Activated CD4-positive, alpha-beta T cell treated with anti-CD3 and anti-CD28 coated beads for 36 hours (primary cell): ENCODE measurements around the gene ANKRD6. TPM values are rescaled to one million over a fixed set of nuclear protein-coding genes. Genes with fewer than 3 reads are reported as not detected.

ENCODE experiments used
- ATAC-seq: fragments of 200-7000 bp; cut with Tn5 transposase; one replicate; pipeline ENCODE4 v1.10.0; 2021; ENCODE audit warnings: mild to moderate bottlenecking, moderate library complexity
- CTCF ChIA-PET: fragments of 350-600 bp; sonication (Branson Sonifier 250); formaldehyde crosslinking; loops from one replicate; lab custom pipeline; 2021; ENCODE audit warnings: antibody characterized with exemption; lab: Charles Lee
- POLR2A ChIA-PET: fragments of 350-600 bp; sonication (Branson Sonifier 250); formaldehyde crosslinking; loops from one replicate; lab custom pipeline; 2021; ENCODE audit warnings: antibody characterized with exemption, inconsistent platforms; lab: Charles Lee
- DNase-seq: peaks from one replicate; pipeline ENCODE4 v3.0.0-alpha.2; 2020
- H3K27ac Mint-ChIP-seq: one replicate; pipeline ENCODE4 v1.8.0; 2021; ENCODE audit warnings: mixed read lengths
- H3K27me3 Mint-ChIP-seq: one replicate; pipeline ENCODE4 v1.8.0; 2021; ENCODE audit warnings: mixed read lengths
- H3K36me3 Mint-ChIP-seq: one replicate; pipeline ENCODE4 v1.8.0; 2021; ENCODE audit warnings: low read depth, mixed read lengths
- H3K4me1 Mint-ChIP-seq: one replicate; pipeline ENCODE4 v1.8.0; 2021; ENCODE audit warnings: mixed read lengths
- H3K4me3 Mint-ChIP-seq: one replicate; pipeline ENCODE4 v1.8.0; 2021; ENCODE audit warnings: mild to moderate bottlenecking, moderate library complexity, mixed read lengths
- H3K9me3 Mint-ChIP-seq: one replicate; pipeline ENCODE4 v1.8.0; 2021; ENCODE audit warnings: low read depth, mixed read lengths
- intact Hi-C, 2 experiments: fragments of 100-400 bp; cut with DNase I in 1 of 2; cut with micrococcal nuclease in 1 of 2; formaldehyde crosslinking; loops; one replicate each; pipeline versions ENCODE4 v1.14.2 to v1.15.1; 2022 to 2024; cut with DNase I, micrococcal nuclease
- total RNA-seq, 2 experiments: library from RNA; stranded (reverse); gene quantifications; one replicate each; pipeline ENCODE4 v1.2.3, GENCODE V29; 2021

Gene ANKRD6
- total RNA-seq, 2 experiments from 2014 or later = 2.8 to 2.9 TPM

GRCh38 chr6:89439014-89439413, 6.1 kb downstream of the ANKRD6 start:
- Mint-ChIP-seq H3K27ac (no peak overlapping the region), H3K9me3 (no peaks in the 10 kb centered on the region), H3K36me3 (no peaks in the 10 kb centered on the region), H3K4me3 (no peak overlapping the region), H3K27me3 (peaks cover 2% of the 10 kb centered on the region), H3K4me1 (peaks cover 7% of the 10 kb centered on the region)
- DNase-seq (no peak), ATAC-seq (no peak)
- intact Hi-C loops = loop anchor here in 1 of 2 experiments (10.0 kb wide), 2 partner anchors 856 to 1146 kb away; partner anchors contain the start of genes BACH2 and MAP3K7
- POLR2A ChIA-PET = no interaction called here
- CTCF ChIA-PET = interaction anchor here (1.5 kb wide), 1 partner anchor 171 kb away, joined by 3 read pairs; no protein-coding TSS in a partner anchor

- Mint-ChIP-seq H3K4me1 (peaks cover 2% of the 10 kb centered on the region), H3K4me3 (no peak overlapping the region), H3K27ac (no peak overlapping the region), H3K27me3 (peaks cover 2% of the 10 kb centered on the region), H3K36me3 (no peaks in the 10 kb centered on the region), H3K9me3 (no peaks in the 10 kb centered on the region)
- intact Hi-C loops = no loop called here
- POLR2A ChIA-PET = no interaction called here
- no peak for ATAC-seq
- CTCF ChIA-PET = interaction anchor here (1.5 kb wide), 1 partner anchor 170 kb away, joined by 3 read pairs; no protein-coding TSS in a partner anchor
- DNase-seq = no peak
Observed at GRCh38 chr6:89440200-89440599, 7.2 kb downstream of the ANKRD6 start.

GRCh38 chr6:89443658-89444057, 10.7 kb downstream of the ANKRD6 start:
- H3K4me3 Mint-ChIP-seq = no peak overlapping the region
- no peaks in the 10 kb centered on the region for H3K9me3 Mint-ChIP-seq
- H3K4me1 Mint-ChIP-seq = no peaks in the 10 kb centered on the region
- DNase-seq (no peak), ATAC-seq (no peak)
- POLR2A ChIA-PET = no interaction called here
- CTCF ChIA-PET = interaction anchor here (0.6 to 1.4 kb wide), 4 partner anchors 8 to 137 kb away, joined by 3 read pairs; no protein-coding TSS in a partner anchor
- H3K27me3 Mint-ChIP-seq = peaks cover 1% of the 10 kb centered on the region
- intact Hi-C loops = no loop called here
- H3K36me3 Mint-ChIP-seq = no peaks in the 10 kb centered on the region
- H3K27ac Mint-ChIP-seq = no peak overlapping the region

GRCh38 chr6:89449193-89449592, 16.2 kb downstream of the ANKRD6 start:
- DNase-seq (no peak), ATAC-seq (no peak)
- intact Hi-C loops = no loop called here
- Mint-ChIP-seq H3K9me3 (no peaks in the 10 kb centered on the region), H3K27ac (no peak overlapping the region), H3K27me3 (peaks cover 1% of the 10 kb centered on the region), H3K4me1 (no peaks in the 10 kb centered on the region), H3K36me3 (no peaks in the 10 kb centered on the region), H3K4me3 (no peak overlapping the region)
- ChIA-PET POLR2A (no interaction called here), CTCF (no interaction called here)

GRCh38 chr6:89452281-89452680, 19.3 kb downstream of the ANKRD6 start:
- ChIA-PET POLR2A (no interaction called here), CTCF (interaction anchor here (0.8 to 1.0 kb wide), 2 partner anchors 9 to 15 kb away, joined by 3 read pairs; no protein-coding TSS in a partner anchor)
- intact Hi-C loops = no loop called here
- Mint-ChIP-seq H3K4me3 (no peak overlapping the region), H3K9me3 (peaks cover 3% of the 10 kb centered on the region), H3K27me3 (peaks cover 1% of the 10 kb centered on the region), H3K4me1 (no peaks in the 10 kb centered on the region), H3K36me3 (no peaks in the 10 kb centered on the region), H3K27ac (no peak overlapping the region)
- no peak for ATAC-seq
- no peak for DNase-seq

- CTCF ChIA-PET = interaction anchor here (1.2 kb wide), 1 partner anchor 42 kb away, joined by 5 read pairs; no protein-coding TSS in a partner anchor
- POLR2A ChIA-PET = no interaction called here
- Mint-ChIP-seq H3K4me1 (no peaks in the 10 kb centered on the region), H3K9me3 (peaks cover 3% of the 10 kb centered on the region), H3K27me3 (no peaks in the 10 kb centered on the region), H3K4me3 (no peak overlapping the region), H3K36me3 (no peaks in the 10 kb centered on the region), H3K27ac (no peak overlapping the region)
- intact Hi-C loops = no loop called here
- DNase-seq = no peak
- no peak for ATAC-seq
Observed at GRCh38 chr6:89454300-89454699, 21.3 kb downstream of the ANKRD6 start.

GRCh38 chr6:89458704-89459103, 25.8 kb downstream of the ANKRD6 start:
- ATAC-seq (no peak), DNase-seq (no peak)
- intact Hi-C loops = no loop called here
- ChIA-PET CTCF (interaction anchor here (2.0 kb wide), 1 partner anchor 87 kb away, joined by 4 read pairs; no protein-coding TSS in a partner anchor), POLR2A (no interaction called here)
- Mint-ChIP-seq H3K4me1 (no peaks in the 10 kb centered on the region), H3K4me3 (no peak overlapping the region), H3K36me3 (no peaks in the 10 kb centered on the region), H3K9me3 (peaks cover 3% of the 10 kb centered on the region), H3K27me3 (no peaks in the 10 kb centered on the region), H3K27ac (no peak overlapping the region)

GRCh38 chr6:89459501-89459900, 26.5 kb downstream of the ANKRD6 start:
- Mint-ChIP-seq H3K27me3 (no peaks in the 10 kb centered on the region), H3K36me3 (no peaks in the 10 kb centered on the region), H3K4me1 (no peaks in the 10 kb centered on the region), H3K9me3 (peaks cover 3% of the 10 kb centered on the region), H3K4me3 (no peak overlapping the region), H3K27ac (no peak overlapping the region)
- CTCF ChIA-PET = interaction anchor here (0.7 to 2.0 kb wide), 2 partner anchors 27 to 88 kb away, joined by 3 to 4 read pairs; no protein-coding TSS in a partner anchor
- ATAC-seq (no peak), DNase-seq (no peak)
- POLR2A ChIA-PET = no interaction called here
- intact Hi-C loops = no loop called here

GRCh38 chr6:89460713-89461112, 27.8 kb downstream of the ANKRD6 start:
- POLR2A ChIA-PET = no interaction called here
- Mint-ChIP-seq H3K4me1 (no peaks in the 10 kb centered on the region), H3K4me3 (no peak overlapping the region), H3K27ac (no peak overlapping the region), H3K27me3 (no peaks in the 10 kb centered on the region), H3K9me3 (peaks cover under 1% of the 10 kb centered on the region), H3K36me3 (no peaks in the 10 kb centered on the region)
- intact Hi-C loops = no loop called here
- DNase-seq (no peak), ATAC-seq (no peak)
- CTCF ChIA-PET = interaction anchor here (2.0 kb wide), 1 partner anchor 89 kb away, joined by 4 read pairs; no protein-coding TSS in a partner anchor

GRCh38 chr6:89462503-89462902, 29.6 kb downstream of the ANKRD6 start:
- no peak for DNase-seq
- Mint-ChIP-seq H3K27me3 (no peaks in the 10 kb centered on the region), H3K36me3 (no peaks in the 10 kb centered on the region), H3K4me1 (no peaks in the 10 kb centered on the region), H3K9me3 (no peaks in the 10 kb centered on the region), H3K4me3 (no peak overlapping the region), H3K27ac (no peak overlapping the region)
- ChIA-PET POLR2A (no interaction called here), CTCF (interaction anchor here (0.6 kb wide), 1 partner anchor 198 kb away, joined by 4 read pairs; no protein-coding TSS in a partner anchor)
- intact Hi-C loops = no loop called here
- ATAC-seq = no peak

GRCh38 chr6:89464295-89464694, 31.3 kb downstream of the ANKRD6 start:
- H3K4me1 Mint-ChIP-seq = no peaks in the 10 kb centered on the region
- ATAC-seq (no peak), DNase-seq (no peak)
- H3K4me3 Mint-ChIP-seq = no peak overlapping the region
- POLR2A ChIA-PET = no interaction called here
- H3K9me3 Mint-ChIP-seq = no peaks in the 10 kb centered on the region
- H3K27ac Mint-ChIP-seq = no peak overlapping the region
- H3K36me3 Mint-ChIP-seq = no peaks in the 10 kb centered on the region
- intact Hi-C loops = no loop called here
- no peaks in the 10 kb centered on the region for H3K27me3 Mint-ChIP-seq
- CTCF ChIA-PET = no interaction called here

- no peak for ATAC-seq
- no peak for DNase-seq
- no peaks in the 10 kb centered on the region for H3K36me3 Mint-ChIP-seq
- no peak overlapping the region for H3K27ac Mint-ChIP-seq
- no peaks in the 10 kb centered on the region for H3K4me1 Mint-ChIP-seq
- H3K27me3 Mint-ChIP-seq = no peaks in the 10 kb centered on the region
- H3K9me3 Mint-ChIP-seq = no peaks in the 10 kb centered on the region
- H3K4me3 Mint-ChIP-seq = no peak overlapping the region
- intact Hi-C loops = no loop called here
- CTCF ChIA-PET = interaction anchor here (0.5 to 1.0 kb wide), 2 partner anchors 25 to 227 kb away, joined by 3 read pairs; no protein-coding TSS in a partner anchor
- POLR2A ChIA-PET = no interaction called here
Observed at GRCh38 chr6:89467437-89467836, 34.5 kb downstream of the ANKRD6 start.
